ENCODE data around the gene BABAM2.

Gene BABAM2

DNA sequence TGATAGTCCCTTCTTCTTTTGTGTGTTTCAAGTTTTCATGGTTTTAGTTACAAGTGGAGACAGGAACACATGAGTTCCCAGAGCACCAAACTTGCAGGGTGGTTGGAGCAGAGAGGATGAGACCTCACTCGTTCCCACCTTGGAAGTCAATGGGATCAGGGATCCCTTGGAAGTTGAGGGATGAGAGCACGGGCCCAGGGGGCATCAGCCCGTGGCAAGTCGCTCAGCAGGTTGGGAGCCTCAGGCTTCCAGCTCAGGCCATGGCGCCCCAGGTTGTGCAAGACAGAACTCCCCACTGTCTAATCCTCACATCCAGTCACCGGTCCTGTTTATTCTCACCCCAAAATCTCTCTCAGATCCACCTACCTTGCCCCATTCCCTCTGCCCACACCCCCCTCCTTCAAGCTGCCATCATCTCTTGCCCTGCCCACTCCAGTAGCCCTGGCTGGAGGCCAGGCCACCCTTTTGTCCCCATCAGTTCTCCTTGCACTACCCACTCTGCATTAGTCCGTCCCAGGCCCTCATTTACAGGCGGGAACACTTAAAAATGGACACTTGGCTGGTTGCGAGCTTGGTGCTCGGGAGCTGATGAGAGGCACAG is 464.5 kb downstream of the BABAM2 start:
- no peak overlapping the region for H3K4me3 ChIP-seq (ENCODE audit: low read depth, low read length)
- H3K4me1 ChIP-seq (ENCODE audit: control insufficient read depth, insufficient read depth, low read length) = peaks cover 11% of the 10 kb centered on the region
- H3K9ac ChIP-seq (ENCODE audit: low read length) = no peak overlapping the region
- H3K9me3 ChIP-seq (ENCODE audit: control insufficient read depth, insufficient read depth, low read depth, low read length) = no peaks in the 10 kb centered on the region
- no peaks in the 10 kb centered on the region for H3K27me3 ChIP-seq (ENCODE audit: control insufficient read depth, insufficient read depth, low read length)
- no peaks in the 10 kb centered on the region for H3K36me3 ChIP-seq (ENCODE audit: control insufficient read depth, insufficient read depth, low read length)
- H3K27ac ChIP-seq (ENCODE audit: low read depth, low read length) = no peak overlapping the region

DNA sequence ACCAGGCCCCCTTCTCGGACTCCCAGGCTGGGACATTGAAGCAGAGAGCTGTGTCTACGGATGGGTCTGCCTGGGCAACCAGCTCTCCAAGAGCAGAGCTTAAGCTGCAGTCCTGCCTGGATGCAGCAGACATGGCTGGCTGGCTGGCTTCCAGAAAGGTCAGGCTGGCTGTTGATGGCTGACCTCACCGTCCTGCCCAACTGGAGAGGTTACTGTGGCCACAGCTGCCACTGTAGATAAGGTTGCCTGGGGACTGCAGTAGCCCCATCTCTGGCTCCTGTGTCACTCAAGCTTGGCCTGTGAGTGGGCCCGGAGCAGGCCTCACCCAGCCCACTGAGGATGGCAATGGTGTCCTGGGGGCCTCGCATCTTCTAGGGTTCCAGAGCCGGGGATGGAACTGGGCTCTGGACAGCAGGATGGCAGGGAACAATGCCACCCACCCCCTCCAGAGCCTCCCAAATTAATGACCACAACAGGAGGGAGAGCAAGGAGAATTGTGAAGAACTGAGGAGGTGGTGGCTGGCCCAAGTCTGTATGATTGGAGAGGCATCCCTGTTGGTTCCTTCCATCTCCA is 465.1 kb downstream of the BABAM2 start:
- Histone ChIP-seq H3K27me3 (ENCODE audit: control insufficient read depth, insufficient read depth, low read length) (no peaks in the 10 kb centered on the region), H3K4me1 (ENCODE audit: control insufficient read depth, insufficient read depth, low read length) (peaks cover 11% of the 10 kb centered on the region), H3K36me3 (ENCODE audit: control insufficient read depth, insufficient read depth, low read length) (no peaks in the 10 kb centered on the region), H3K27ac (ENCODE audit: low read depth, low read length) (no peak overlapping the region), H3K4me3 (ENCODE audit: low read depth, low read length) (no peak overlapping the region), H3K9me3 (ENCODE audit: control insufficient read depth, insufficient read depth, low read depth, low read length) (no peaks in the 10 kb centered on the region), H3K9ac (ENCODE audit: low read length) (no peak overlapping the region)

DNA sequence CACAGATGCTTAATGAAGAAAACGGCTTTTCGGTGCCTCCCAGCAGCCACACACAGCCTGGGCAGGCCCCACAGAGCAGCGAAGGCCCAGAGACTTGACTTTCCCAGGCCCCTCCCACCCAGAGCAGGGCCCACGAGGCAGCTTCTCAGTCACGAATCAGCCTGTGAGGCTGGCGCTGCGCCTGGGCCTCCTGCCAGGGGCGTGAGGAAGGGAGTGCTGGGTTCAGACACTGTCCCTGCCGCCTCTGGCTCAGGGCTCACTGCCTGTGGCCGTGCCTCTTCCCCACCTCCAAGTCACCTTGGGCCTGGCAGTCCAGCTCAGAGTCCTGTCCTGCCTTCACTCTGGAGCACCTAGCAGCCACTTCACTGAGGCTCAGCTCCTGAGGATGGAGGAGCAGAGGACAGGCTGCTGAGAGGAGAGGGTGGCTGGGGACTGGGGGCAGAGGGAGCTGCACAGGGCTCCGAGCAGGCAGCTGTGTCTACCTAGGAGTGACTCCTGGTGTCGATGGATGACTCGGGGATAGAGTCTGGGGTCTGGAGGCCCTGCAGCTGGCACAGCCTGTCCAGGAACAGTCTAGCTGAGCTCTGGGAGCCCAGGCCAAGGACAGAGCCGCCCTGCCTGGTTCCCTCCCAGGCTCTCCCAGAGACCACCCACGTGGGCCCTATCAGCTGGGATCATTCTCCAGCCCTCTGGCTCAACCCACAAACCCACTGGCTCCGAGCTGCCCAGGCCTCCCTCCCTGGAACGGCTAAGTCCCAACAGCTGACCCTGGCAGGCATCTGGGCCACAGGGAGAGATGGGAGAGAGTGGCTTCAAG is 465.8 kb downstream of the BABAM2 start:
- H3K27me3 ChIP-seq (ENCODE audit: control insufficient read depth, insufficient read depth, low read length) = no peaks in the 10 kb centered on the region
- H3K36me3 ChIP-seq (ENCODE audit: control insufficient read depth, insufficient read depth, low read length) = no peaks in the 10 kb centered on the region
- H3K9me3 ChIP-seq (ENCODE audit: control insufficient read depth, insufficient read depth, low read depth, low read length) = no peaks in the 10 kb centered on the region
- no peak overlapping the region for H3K4me3 ChIP-seq (ENCODE audit: low read depth, low read length)
- H3K27ac ChIP-seq (ENCODE audit: low read depth, low read length) = no peak overlapping the region
- peaks cover 11% of the 10 kb centered on the region; the same call in 1 of the 2 replicates for H3K4me1 ChIP-seq (ENCODE audit: control insufficient read depth, insufficient read depth, low read length)
- H3K9ac ChIP-seq (ENCODE audit: low read length) = no peak overlapping the region

DNA sequence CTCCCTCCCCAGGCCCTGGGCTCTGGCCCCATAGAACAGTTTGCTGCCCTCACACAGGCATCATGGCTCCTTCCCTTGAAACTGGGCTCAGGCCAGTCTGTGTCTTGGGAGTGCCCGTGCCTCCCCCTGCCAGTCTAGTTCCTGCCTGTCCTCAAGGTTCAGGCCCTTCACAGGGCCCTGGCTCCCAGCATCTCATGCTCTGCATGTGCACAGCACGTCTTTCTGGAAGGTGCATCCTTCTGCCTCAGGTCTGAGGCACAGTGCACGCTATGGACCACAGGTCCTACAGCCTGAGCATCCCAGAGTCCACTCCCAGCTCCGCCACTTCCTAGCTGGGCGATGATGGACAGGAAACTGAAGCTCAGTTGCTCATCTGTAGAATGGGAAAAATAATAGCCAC is 466.5 kb downstream of the BABAM2 start:
- Histone ChIP-seq H3K27ac (ENCODE audit: low read depth, low read length) (no peak overlapping the region), H3K36me3 (ENCODE audit: control insufficient read depth, insufficient read depth, low read length) (no peaks in the 10 kb centered on the region), H3K4me3 (ENCODE audit: low read depth, low read length) (no peak overlapping the region), H3K4me1 (ENCODE audit: control insufficient read depth, insufficient read depth, low read length) (peaks cover 8% of the 10 kb centered on the region; the same call in 1 of the 2 replicates), H3K9me3 (ENCODE audit: control insufficient read depth, insufficient read depth, low read depth, low read length) (no peaks in the 10 kb centered on the region), H3K27me3 (ENCODE audit: control insufficient read depth, insufficient read depth, low read length) (no peaks in the 10 kb centered on the region), H3K9ac (ENCODE audit: low read length) (no peak overlapping the region)

DNA sequence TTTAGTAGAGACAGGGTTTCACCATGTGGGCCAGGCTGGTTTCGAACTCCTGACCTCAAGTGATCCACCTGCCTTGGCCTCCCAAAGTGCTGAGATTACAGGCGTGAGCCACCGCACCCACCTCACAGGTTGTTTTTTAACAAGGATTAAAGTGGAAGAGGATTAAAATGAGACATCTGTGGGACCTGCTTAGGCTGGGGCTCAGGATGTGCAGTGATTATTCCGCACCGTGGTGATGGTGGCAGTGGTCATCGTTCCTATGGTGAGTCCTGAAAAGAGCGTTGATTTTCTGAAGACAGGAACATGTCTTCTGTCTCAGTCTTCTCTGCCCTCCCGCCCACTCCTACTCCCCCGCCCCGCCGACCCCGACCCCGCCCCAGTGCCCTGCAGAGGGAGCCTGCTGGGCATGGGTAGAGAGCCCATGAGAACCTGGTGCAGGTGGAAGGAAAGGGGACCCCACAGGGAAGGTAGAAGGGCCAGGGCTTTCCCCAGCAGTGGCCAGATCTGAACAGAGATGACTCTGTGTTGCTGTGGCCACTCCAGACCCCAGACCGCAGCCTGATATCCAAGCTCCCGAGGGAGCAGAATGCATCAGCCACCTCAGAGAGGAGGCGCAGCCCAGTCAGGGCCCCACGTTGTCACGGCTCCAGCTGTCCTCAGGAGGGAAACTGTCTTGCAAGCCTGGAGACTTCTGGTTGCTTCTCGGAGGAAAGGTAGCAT is 467.6 kb downstream of the BABAM2 start:
- Histone ChIP-seq H3K27ac (ENCODE audit: low read depth, low read length) (no peak overlapping the region), H3K9ac (ENCODE audit: low read length) (no peak overlapping the region)

DNA sequence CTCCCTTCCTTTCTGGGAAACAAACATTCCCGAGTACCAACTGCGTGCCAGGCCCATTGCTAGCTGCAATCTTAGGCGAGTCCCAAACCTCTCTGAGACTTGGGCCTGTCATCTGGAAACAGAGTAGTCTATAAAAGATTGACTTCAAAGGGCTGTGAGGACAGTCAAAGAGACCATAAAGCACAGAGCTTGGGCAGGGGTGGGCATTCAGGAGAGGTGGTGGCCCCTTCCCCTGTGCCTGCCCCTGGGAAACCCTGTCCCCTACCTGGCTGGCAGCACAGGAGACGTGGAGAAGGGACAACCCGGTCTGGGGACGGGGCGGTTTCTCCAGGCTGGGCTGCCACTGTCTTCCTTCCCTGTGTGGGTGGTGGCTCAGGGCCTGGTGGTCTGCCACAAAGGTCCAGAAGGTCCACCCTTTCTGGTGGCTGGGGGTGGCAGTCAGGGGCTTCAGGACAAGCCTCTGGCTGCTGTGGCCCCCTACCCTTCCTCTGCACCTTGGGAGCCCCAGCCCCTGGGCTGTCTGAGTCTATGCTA is 468.2 kb downstream of the BABAM2 start:
- Histone ChIP-seq H3K4me3 (ENCODE audit: low read depth, low read length) (no peak overlapping the region), H3K9ac (ENCODE audit: low read length) (no peak overlapping the region), H3K27me3 (ENCODE audit: control insufficient read depth, insufficient read depth, low read length) (no peaks in the 10 kb centered on the region), H3K9me3 (ENCODE audit: control insufficient read depth, insufficient read depth, low read depth, low read length) (no peaks in the 10 kb centered on the region), H3K36me3 (ENCODE audit: control insufficient read depth, insufficient read depth, low read length) (no peaks in the 10 kb centered on the region), H3K27ac (ENCODE audit: low read depth, low read length) (no peak overlapping the region), H3K4me1 (ENCODE audit: control insufficient read depth, insufficient read depth, low read length) (peaks cover 19% of the 10 kb centered on the region)

More for the DNA sequence above, 467.6 kb downstream of the BABAM2 start:
- Histone ChIP-seq H3K4me1 (ENCODE audit: control insufficient read depth, insufficient read depth, low read length) (peaks cover 13% of the 10 kb centered on the region), H3K9me3 (ENCODE audit: control insufficient read depth, insufficient read depth, low read depth, low read length) (no peaks in the 10 kb centered on the region), H3K4me3 (ENCODE audit: low read depth, low read length) (no peak overlapping the region), H3K36me3 (ENCODE audit: control insufficient read depth, insufficient read depth, low read length) (no peaks in the 10 kb centered on the region), H3K27me3 (ENCODE audit: control insufficient read depth, insufficient read depth, low read length) (no peaks in the 10 kb centered on the region)

DNA sequence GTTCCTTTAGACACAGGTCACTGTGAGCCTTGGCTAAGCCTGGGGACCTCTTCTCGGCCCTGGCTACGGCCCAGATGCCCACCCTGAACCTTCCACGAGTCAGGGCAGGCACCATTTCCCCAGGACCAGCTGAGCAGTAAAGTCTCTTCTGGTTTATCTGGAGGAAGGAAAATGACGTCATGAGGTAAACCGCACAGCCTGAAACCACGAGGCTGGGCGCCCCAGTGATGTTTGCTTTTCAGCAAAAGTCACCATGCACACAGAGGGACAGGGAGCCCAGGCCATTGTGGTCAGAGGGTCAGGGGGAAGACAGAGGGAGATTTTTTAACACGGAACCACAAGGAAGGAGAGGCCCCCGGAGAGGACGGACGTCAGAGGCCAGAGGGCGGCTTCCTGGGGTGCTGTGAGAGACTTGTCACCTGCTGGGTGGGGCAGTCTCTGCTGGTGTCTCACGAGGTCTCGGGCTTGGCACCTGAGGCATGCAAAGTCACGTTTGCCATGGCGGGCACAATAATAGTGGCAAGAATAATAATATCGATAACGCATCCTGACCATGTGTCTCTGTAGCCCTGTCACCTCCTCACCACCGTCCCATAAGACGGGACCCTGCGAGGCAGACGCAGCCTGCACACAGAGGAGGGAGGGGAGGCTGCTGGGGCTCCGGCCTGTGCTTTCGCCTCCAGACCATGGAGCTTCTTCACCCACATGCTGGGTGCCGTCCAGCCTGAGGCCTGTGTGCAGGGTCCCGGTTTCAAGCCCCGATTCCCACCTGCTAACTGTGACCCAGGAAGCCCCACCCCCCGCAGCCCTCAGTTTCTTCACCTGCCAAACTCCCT is 468.9 kb downstream of the BABAM2 start:
- Histone ChIP-seq H3K4me1 (ENCODE audit: control insufficient read depth, insufficient read depth, low read length) (peaks cover 19% of the 10 kb centered on the region), H3K27me3 (ENCODE audit: control insufficient read depth, insufficient read depth, low read length) (no peaks in the 10 kb centered on the region), H3K9ac (ENCODE audit: low read length) (no peak overlapping the region), H3K27ac (ENCODE audit: low read depth, low read length) (no peak overlapping the region), H3K9me3 (ENCODE audit: control insufficient read depth, insufficient read depth, low read depth, low read length) (no peaks in the 10 kb centered on the region), H3K36me3 (ENCODE audit: control insufficient read depth, insufficient read depth, low read length) (no peaks in the 10 kb centered on the region), H3K4me3 (ENCODE audit: low read depth, low read length) (no peak overlapping the region)

DNA sequence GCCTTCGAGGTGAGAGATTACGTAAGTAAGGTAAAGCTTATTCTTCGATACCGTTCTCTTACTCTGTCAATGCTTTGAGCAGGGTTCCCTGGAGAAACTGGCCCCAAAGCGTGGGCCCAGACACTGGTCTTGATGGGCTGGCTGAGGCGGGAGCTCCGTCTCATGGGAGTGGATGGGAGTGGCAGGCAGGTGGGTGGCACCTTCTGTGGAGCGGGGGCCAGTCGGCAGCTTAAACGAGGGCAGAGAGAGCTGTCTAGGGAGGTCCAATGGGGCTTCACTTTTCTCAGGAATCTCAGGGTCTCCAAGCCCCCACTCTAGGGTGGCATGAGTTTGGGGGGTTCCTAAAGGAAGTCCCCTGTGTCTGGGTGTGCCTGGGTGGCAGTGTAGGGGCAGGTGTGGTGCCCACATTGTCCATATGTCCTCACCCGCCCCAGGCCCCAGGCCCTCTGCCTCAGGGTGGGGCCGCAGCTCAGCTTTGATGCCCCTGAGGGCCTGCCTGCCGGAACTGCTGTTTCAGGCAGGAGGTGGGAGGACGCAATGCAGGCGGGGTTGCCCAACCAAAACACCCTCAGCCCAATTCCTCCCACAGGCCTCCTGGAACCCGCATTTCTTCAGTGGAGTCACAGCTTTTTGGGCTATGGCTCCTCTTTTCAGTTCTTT is 469.7 kb downstream of the BABAM2 start:
- no peaks in the 10 kb centered on the region for H3K27me3 ChIP-seq (ENCODE audit: control insufficient read depth, insufficient read depth, low read length)
- H3K4me1 ChIP-seq (ENCODE audit: control insufficient read depth, insufficient read depth, low read length) = peaks cover 19% of the 10 kb centered on the region
- H3K4me3 ChIP-seq (ENCODE audit: low read depth, low read length) = no peak overlapping the region
- no peaks in the 10 kb centered on the region for H3K36me3 ChIP-seq (ENCODE audit: control insufficient read depth, insufficient read depth, low read length)
- no peaks in the 10 kb centered on the region for H3K9me3 ChIP-seq (ENCODE audit: control insufficient read depth, insufficient read depth, low read depth, low read length)
- H3K27ac ChIP-seq (ENCODE audit: low read depth, low read length) = no peak overlapping the region
- H3K9ac ChIP-seq (ENCODE audit: low read length) = no peak overlapping the region

DNA sequence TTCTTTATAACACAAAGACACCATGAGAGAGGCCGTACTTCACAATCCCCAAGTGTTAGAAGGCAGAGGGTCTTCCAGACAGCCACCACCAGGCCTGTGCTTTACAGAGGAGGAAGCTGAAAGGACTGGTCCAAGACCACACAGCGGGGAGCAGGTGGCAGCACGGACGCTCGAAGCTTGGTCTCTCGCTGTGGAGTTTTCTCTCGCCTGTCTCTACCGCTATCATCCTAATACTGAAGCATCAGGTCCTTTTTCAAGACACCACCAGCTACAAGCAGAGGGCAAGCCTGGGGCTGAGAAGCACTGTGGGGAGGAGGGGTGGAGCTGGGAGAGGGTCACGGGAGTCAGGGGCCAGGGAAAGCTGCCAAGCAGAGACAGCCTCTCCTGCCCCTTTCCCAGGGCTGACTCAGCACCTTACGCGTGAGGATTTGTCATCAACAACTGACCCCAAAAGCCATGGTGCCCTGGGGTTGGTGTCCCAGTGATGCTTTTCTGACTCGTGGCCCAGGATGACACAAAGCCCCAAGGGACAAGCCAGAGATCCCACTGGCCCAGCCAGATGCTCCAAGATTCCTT is 470.3 kb downstream of the BABAM2 start:
- Histone ChIP-seq H3K27me3 (ENCODE audit: control insufficient read depth, insufficient read depth, low read length) (no peaks in the 10 kb centered on the region), H3K9me3 (ENCODE audit: control insufficient read depth, insufficient read depth, low read depth, low read length) (no peaks in the 10 kb centered on the region), H3K27ac (ENCODE audit: low read depth, low read length) (no peak overlapping the region), H3K4me1 (ENCODE audit: control insufficient read depth, insufficient read depth, low read length) (peaks cover 19% of the 10 kb centered on the region), H3K36me3 (ENCODE audit: control insufficient read depth, insufficient read depth, low read length) (no peaks in the 10 kb centered on the region), H3K4me3 (ENCODE audit: low read depth, low read length) (no peak overlapping the region), H3K9ac (ENCODE audit: low read length) (no peak overlapping the region)

All from HUES6 (cell line).